Loucy (cell line): ENCODE data around the gene DENND5B.

Experiments
- CTCF ChIP-seq: fragments of 200-600 bp; sonication (generic); conservative IDR thresholded peaks from 2 replicates; pipeline ENCODE4 v1.5.1; 2014; ENCODE audit warnings: mild to moderate bottlenecking, antibody characterized with exemption, low read length
- EZH2phosphoT487 ChIP-seq: fragments of 200-600 bp; IDR thresholded peaks from 2 replicates; pipeline ENCODE4 v1.6.1; 2018; ENCODE audit warnings: antibody characterized with exemption, mild to moderate bottlenecking, moderate library complexity, borderline replicate concordance

- no peak for TF ChIP-seq CTCF
- TF ChIP-seq EZH2phosphoT487, result no peak
These were observed 39.1 kb upstream of the DENND5B start for GRCh38 chr12:31629756-31630732.
